Central memory CD8-positive, alpha-beta T cell (primary cell): ENCODE measurements around the gene FGR.

Experiments used
- ATAC-seq: fragments of 150-1000 bp; cut with Tn5 transposase; replicated peaks from 2 replicates; pipeline ENCODE4 v1.10.0; 2022; ENCODE audit warnings: mild to moderate bottlenecking, moderate FRiP score, moderate number of reproducible peaks; ENCODE audit not compliant: poor library complexity, severe bottlenecking; ENCODE audit errors: extremely low read depth
- DNase-seq, 2 donors: peaks; one replicate each; pipeline ENCODE4 v3.0.0; 2021; ENCODE audit warnings: low spot score in 2 of 2
- H3K27ac Mint-ChIP-seq: one replicate; pipeline ENCODE4 v1.8.0; 2022; ENCODE audit warnings: low read depth, mild to moderate bottlenecking, moderate library complexity, mixed read lengths
- H3K27me3 Mint-ChIP-seq: one replicate; pipeline ENCODE4 v1.8.0; 2022; ENCODE audit warnings: mixed read lengths
- H3K36me3 Mint-ChIP-seq: one replicate; pipeline ENCODE4 v1.8.0; 2022; ENCODE audit warnings: mild to moderate bottlenecking, moderate library complexity, mixed read lengths; ENCODE audit not compliant: insufficient read depth
- H3K4me1 Mint-ChIP-seq: one replicate; pipeline ENCODE4 v1.8.0; 2022; ENCODE audit warnings: mixed read lengths
- H3K4me3 Mint-ChIP-seq: one replicate; pipeline ENCODE4 v1.8.0; 2022; ENCODE audit warnings: mild to moderate bottlenecking, moderate library complexity, mixed read lengths
- H3K9me3 Mint-ChIP-seq: one replicate; pipeline ENCODE4 v1.8.0; 2022; ENCODE audit warnings: mixed read lengths

Gene FGR

DNA sequence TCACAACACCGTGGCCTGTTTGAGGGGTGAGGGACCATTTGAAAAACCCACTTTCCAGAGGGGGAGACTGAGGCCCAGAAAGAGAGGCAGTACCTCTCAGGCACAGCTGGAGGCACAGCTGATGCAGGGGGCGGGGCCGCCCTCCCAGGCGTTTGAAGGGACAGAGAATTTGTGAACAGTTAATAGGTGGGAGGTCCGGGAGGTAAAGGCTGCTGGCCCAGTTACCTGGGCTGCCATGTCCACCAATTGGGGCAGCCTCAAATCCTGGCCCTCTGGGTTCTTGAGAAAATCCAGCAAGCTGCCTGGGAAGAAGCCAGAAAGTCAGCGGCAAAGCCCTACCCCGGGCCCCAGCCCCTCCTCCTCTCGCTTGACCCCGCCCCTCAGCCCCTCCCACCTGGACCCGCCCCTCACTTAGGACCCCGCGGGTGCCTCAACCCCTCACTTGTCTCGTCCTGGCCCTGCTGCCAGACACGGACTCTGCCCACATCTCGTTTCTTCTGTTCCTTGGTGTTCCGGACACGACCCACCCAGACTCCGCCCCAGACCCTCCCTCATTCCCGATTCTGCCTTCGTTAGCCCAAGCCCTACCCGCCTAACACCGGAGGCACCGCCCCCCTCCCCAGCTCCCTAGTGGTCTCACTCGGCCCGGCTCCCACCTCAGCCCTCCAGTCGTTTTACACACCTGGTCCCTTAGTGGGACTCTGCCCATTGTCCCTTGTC, 20.2 kb downstream of the FGR start:
- Mint-ChIP-seq H3K4me1 (peaks cover 50% of the 10 kb centered on the region), H3K9me3 (no peaks in the 10 kb centered on the region), H3K36me3 (peaks cover 55% of the 10 kb centered on the region), H3K4me3 (no peak overlapping the region), H3K27ac (peak overlapping the region; percentile 82), H3K27me3 (no peaks in the 10 kb centered on the region)
- no peak for DNase-seq
- ATAC-seq = no peak

DNA sequence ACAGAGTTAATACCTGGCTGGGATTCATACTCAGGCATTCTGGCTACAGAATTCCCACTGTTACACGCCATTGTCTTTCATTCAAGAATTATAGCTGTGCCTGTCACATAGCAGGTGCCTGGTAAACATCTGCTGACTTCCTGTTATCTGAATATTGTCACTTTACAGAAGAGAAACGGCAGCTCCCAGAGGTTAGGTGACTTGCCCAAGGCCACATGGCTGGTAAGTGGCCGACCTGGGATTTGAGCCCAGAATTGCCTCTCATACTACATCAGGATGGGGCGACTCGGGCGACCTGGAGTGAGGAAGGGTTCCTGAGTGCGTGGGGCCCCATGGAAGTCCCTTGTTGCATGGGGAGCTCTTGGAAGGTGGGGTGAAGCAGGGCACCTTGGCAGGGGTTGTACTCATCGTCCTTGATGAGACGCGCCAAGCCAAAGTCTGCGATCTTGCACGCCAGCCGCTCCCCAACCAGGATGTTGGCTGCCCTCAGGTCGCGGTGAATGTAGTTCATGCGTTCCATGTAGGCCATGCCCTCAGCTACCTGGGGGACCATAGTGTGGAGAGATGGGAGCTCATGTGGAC, 20.9 kb downstream of the FGR start:
- Mint-ChIP-seq H3K27ac (peak overlapping the region; percentile 44), H3K36me3 (peaks cover 53% of the 10 kb centered on the region), H3K27me3 (no peaks in the 10 kb centered on the region), H3K4me1 (peaks cover 44% of the 10 kb centered on the region), H3K4me3 (no peak overlapping the region), H3K9me3 (no peaks in the 10 kb centered on the region)
- ATAC-seq (no peak), DNase-seq (no peak)

DNA sequence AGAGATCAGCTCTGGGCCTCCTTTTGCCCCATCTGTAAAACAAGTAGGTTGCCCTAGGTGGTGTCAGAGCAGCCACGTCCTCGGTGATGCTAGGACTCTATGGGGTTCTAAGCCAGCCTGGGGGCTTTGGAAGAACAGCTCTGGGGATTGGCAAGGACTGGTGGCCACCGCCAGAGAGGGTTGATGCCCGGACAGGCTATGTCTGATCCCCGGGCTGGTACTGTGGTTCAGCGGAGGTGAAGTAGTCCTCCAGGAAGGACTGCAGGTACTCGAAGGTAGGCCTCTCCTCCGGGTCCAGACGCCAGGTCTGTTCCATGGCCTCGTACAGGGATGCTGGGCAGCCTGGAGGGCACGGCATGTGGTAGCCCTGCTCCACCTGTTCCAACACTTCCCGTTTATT, 22.3 kb downstream of the FGR start:
- Mint-ChIP-seq H3K27ac (peak overlapping the region; percentile 66), H3K27me3 (no peaks in the 10 kb centered on the region)
- no peak for ATAC-seq

DNA sequence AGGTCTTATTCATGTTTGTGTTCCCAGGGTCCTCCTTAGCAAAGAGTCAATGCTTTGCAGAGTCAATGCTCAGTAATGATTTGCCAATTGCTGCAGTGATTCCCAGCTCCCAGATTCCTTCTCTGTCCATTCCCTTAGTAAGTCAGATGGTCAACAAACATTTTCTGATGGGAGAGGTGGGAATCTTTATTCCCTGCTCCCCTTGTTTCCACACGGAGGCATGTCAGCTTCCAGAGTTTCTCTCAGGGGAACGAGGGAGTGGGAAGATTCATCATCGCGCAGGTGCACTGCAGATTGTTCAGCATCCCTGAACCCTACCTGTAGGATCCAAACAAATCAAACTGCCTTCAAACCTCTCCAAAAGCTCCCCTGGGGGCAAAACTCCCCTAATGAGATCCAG, 23.5 kb downstream of the FGR start:
- no peaks in the 10 kb centered on the region for H3K27me3 Mint-ChIP-seq

More for the DNA sequence above, 22.3 kb downstream of the FGR start:
- Mint-ChIP-seq H3K9me3 (no peaks in the 10 kb centered on the region), H3K36me3 (peaks cover 48% of the 10 kb centered on the region), H3K4me3 (no peak overlapping the region), H3K4me1 (peaks cover 30% of the 10 kb centered on the region)
- DNase-seq = no peak

DNA sequence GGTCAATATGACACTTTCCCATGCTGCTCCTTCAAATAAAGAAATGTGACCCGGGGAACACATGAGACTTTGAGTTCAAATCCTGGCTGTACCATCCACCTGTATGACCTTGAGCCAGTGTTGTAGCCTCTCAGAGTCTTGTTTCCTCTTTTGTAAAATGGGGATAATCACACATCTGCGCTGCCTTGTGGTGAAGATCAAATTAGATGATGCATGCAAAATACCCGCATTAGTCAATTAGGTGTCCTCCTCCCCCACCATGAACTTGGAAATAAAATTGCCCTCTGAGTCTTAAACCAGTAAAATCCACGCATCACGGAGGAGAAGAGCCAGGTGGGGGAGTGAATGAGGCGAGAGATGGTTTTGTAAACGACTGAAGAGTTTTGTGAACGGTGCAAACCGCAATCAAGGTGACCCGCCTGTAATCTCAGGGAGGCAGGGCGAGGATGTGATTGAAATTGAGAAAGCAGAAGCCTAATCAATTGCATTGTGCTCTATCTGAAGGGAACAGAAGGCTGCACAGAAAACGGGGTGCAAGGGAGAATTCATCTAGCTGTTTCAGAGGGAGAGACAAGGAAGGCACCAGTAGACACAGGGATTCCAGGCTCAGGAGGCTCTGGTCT, 25.3 kb downstream of the FGR start:
- H3K4me3 Mint-ChIP-seq = no peak overlapping the region
- no peak overlapping the region for H3K27ac Mint-ChIP-seq
- peaks cover 22% of the 10 kb centered on the region for H3K4me1 Mint-ChIP-seq
- DNase-seq = no peak
- H3K9me3 Mint-ChIP-seq = no peaks in the 10 kb centered on the region
- H3K36me3 Mint-ChIP-seq = peaks cover 31% of the 10 kb centered on the region
- H3K27me3 Mint-ChIP-seq = no peaks in the 10 kb centered on the region
- ATAC-seq = peak; percentile 33

More for the DNA sequence above, 23.5 kb downstream of the FGR start:
- no peak for DNase-seq
- Mint-ChIP-seq H3K36me3 (peaks cover 45% of the 10 kb centered on the region), H3K4me1 (peaks cover 20% of the 10 kb centered on the region), H3K9me3 (no peaks in the 10 kb centered on the region), H3K4me3 (no peak overlapping the region), H3K27ac (peak overlapping the region; percentile 66)
- ATAC-seq = no peak

DNA sequence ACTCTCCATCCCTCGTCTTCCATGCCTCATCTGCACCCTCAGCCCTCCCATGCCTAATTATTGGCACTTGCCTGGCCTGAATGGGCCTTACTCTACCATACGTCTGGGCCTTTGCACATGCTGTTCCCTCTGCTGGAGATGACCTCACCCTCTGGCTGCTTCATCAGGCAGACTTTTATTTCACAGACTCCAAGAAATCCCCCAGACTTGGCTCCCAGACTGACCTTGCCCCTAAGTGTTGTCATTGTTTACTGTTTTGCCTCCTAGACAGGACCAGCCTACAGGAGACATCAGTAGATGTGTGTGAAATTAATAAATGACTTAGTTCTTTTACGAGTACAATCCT, 25.8 kb downstream of the FGR start:
- H3K4me3 Mint-ChIP-seq = no peak overlapping the region
- peaks cover 27% of the 10 kb centered on the region for H3K36me3 Mint-ChIP-seq
- no peaks in the 10 kb centered on the region for H3K27me3 Mint-ChIP-seq
- no peak overlapping the region for H3K27ac Mint-ChIP-seq
- no peaks in the 10 kb centered on the region for H3K9me3 Mint-ChIP-seq
- H3K4me1 Mint-ChIP-seq = peaks cover 20% of the 10 kb centered on the region
- DNase-seq = no peak
- peak; percentile 29 for ATAC-seq

DNA sequence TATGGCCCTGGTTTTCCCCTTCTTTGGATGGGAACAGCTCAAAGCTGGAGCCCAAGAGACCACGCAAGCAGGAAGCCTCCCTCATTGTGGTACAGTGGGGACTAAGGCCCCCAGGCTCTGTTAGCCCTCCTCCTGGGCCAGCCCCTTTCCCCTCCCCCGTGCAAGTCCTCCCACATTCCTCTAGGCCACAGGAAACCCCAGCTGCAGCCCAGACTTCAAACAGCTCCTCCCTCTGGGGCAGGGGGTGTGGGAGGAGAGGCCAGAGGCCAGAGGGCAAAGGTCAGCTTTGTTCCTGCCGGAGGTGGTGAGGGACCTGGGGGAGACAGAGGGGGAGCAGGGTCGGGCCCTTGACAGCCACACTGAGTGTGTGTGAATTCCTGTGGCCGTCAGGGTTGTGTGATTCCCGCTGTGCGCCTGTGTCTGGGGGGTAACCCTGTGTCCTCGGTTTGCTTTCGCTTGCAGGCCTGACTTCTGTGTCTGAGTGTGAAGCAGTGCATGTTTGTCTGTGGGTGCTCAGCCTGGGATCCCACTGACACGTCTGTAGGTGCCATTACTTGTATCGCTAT, 27.7 kb downstream of the FGR start:
- DNase-seq (no peak), ATAC-seq (no peak)
- Mint-ChIP-seq H3K4me3 (no peak overlapping the region), H3K4me1 (peaks cover 15% of the 10 kb centered on the region), H3K27ac (peak overlapping the region; percentile 26), H3K9me3 (no peaks in the 10 kb centered on the region), H3K36me3 (peaks cover 24% of the 10 kb centered on the region), H3K27me3 (no peaks in the 10 kb centered on the region)

DNA sequence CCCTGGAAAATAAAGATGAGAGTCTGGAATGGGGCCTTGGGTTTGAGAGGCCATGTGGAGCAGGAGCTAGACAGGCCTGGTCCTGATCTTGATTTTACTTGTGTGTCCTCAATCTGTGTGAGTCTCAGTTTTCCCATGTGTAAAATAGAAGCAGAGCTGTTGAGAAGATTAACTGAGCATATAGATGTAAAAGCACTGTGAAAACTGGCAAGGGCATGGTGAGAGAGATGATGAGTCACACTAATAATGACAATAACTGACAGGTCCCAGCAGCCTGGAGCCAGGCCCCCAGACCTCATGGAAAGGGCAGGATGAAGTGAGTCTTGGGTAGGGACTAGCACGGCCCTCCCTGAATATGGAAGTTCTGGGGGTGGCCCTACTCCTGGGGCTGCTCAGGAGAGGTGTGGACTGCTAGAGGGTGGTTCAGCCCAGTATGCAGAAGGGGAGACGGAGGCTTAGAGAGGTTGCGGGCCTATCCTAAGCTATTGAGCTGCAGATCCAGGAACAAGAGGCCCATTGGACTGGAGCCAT, 28.2 kb downstream of the FGR start:
- DNase-seq = no peak
- no peak for ATAC-seq
- H3K27me3 Mint-ChIP-seq = no peaks in the 10 kb centered on the region
- peaks cover 18% of the 10 kb centered on the region for H3K4me1 Mint-ChIP-seq
- no peaks in the 10 kb centered on the region for H3K9me3 Mint-ChIP-seq
- H3K4me3 Mint-ChIP-seq = no peak overlapping the region
- H3K27ac Mint-ChIP-seq = peak overlapping the region; percentile 88
- H3K36me3 Mint-ChIP-seq = peaks cover 21% of the 10 kb centered on the region

DNA sequence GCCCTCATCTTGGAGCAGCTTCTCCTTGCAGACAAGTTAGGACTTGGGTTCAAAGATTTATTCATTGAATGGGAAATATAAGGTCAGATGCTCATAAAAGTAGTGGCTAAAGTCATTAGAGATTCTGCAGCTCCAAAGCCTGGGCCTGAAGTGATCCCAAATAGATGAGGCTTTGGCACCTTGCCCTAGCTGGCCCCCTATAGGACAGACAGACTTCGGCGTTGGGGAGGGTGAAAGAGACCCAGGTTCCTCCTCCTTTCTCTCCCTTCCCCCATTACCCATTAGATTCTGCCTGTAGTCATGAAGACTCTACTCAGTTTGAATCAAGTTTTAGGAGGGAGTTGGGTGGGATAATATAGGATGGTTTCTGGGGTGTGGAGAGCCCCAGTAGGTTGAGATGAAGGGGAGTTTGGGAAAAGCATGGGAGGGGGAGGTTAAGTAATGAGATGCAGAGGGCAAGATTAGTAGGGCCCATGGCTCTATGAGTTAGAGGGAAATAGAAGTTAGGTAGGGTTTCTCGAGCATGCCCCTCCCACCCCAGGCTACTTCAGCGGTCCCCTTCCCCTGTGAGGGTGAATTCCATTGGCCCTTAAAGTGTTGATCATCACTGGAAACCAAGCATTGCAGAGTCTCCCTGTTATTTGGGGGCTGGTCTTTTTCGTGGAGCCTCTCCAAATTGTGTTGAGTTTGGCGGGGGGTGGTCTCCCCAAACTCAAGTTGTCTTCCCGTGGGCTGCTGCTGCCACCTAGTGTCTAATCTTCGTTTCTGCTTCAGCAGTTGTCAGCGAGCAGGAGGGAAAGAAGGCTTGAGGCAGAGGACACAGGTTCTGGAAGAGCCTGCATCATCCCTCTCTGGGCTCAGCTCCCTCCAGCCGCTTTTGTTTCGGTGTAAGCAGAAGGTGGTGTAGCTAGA, 28.9 kb downstream of the FGR start:
- H3K4me3 Mint-ChIP-seq = peak overlapping the region; percentile 33
- ATAC-seq (no peak), DNase-seq (no peak)
- no peaks in the 10 kb centered on the region for H3K27me3 Mint-ChIP-seq
- H3K4me1 Mint-ChIP-seq = peaks cover 19% of the 10 kb centered on the region
- H3K9me3 Mint-ChIP-seq = no peaks in the 10 kb centered on the region
- H3K27ac Mint-ChIP-seq = peak overlapping the region; percentile 88
- H3K36me3 Mint-ChIP-seq = peaks cover 19% of the 10 kb centered on the region

DNA sequence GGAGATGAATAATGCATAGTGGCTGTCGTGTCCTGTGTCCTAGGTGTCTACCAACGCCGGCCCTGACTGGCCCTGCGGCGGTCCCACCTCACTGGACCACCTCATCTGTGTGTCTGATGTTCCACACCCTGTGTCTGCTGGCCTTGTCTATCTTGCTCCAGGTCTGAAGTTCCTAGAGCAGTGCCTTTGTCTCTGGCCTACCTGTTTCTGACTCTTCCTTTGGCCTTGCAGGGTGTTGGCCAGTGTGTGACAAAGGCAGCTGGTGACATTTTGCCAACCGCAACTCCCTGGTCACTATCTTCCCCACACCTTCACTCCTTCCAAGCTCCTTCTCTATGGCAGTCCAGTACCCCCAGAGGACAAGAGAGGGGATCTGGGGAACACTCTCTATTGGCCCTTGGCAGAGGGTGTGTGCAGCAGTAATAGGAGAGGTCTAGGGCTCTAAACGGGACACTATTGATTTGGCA, 29.7 kb downstream of the FGR start:
- Mint-ChIP-seq H3K4me1 (peaks cover 25% of the 10 kb centered on the region), H3K27ac (no peak overlapping the region), H3K9me3 (no peaks in the 10 kb centered on the region), H3K4me3 (peak overlapping the region; percentile 86), H3K27me3 (no peaks in the 10 kb centered on the region), H3K36me3 (peaks cover 18% of the 10 kb centered on the region)
- ATAC-seq (no peak), DNase-seq (no peak)

DNA sequence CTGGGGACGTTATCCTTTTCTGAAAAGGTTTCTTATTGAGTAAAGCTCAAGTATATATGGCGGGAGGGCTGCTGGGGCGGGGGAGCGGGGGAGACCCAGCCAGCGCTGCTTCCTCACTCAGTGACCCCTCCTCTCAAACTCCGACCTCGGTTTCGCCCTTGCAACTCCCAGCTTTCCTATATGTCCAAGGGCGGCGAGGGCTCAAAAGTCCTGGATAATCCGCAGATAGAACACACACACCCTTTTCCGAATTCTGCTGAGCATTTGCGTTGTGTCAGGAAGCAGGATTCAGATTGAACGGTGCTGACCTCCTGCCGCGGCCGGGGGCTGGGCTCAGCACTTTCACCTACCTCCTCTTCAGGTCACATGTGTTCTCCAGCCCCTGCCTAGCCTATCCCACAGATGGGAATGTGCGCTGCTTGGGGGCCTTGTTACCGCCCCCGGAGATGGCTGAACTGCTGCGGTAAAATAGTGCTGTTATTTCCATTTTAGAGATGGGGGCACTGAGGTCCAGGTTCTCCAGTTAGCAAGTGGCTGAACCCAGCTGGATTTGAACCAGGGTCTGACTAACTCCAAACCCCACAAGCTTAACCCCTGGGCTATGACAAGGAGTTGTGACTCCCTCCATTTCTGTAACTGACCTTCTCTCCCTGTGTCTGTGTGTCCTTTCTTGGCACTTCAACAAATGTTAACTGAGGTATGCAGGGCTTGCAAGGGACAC, 30.2 kb downstream of the FGR start:
- Mint-ChIP-seq H3K4me3 (peak overlapping the region; percentile 86), H3K4me1 (peaks cover 31% of the 10 kb centered on the region), H3K36me3 (peaks cover 18% of the 10 kb centered on the region), H3K27me3 (no peaks in the 10 kb centered on the region), H3K9me3 (no peaks in the 10 kb centered on the region), H3K27ac (no peak overlapping the region)
- ATAC-seq = no peak
- DNase-seq = no peak
